GM13976 (cell line): ENCODE data around the gene TGIF1.

Experiments used
- DNase-seq: peaks from one replicate; pipeline ENCODE4 v3.0.0; 2012; ENCODE audit warnings: low spot score
- in situ Hi-C: fragments of 300-500 bp; cut with MboI; formaldehyde crosslinking; loops from one replicate; pipeline ENCODE4 v1.12.0; 2022; ENCODE audit warnings: low sequenced_read_pairs, mixed read lengths, inconsistent platforms; ENCODE audit not compliant: unreplicated experiment
- TF ChIP-seq, protein P1 (sequence below): IDR thresholded peaks from 2 replicates; pipeline ENCODE4 v1.5.1; 2012; ENCODE audit warnings: borderline replicate concordance, mild to moderate bottlenecking; ENCODE audit not compliant: insufficient read depth; ENCODE audit errors: extremely low read depth, missing control alignments, control extremely low read depth

Gene TGIF1

GRCh38 chr18:3460823-3461398, 10.9 kb downstream of the TGIF1 start:
- in situ Hi-C loops, result no loop called here

DNA sequence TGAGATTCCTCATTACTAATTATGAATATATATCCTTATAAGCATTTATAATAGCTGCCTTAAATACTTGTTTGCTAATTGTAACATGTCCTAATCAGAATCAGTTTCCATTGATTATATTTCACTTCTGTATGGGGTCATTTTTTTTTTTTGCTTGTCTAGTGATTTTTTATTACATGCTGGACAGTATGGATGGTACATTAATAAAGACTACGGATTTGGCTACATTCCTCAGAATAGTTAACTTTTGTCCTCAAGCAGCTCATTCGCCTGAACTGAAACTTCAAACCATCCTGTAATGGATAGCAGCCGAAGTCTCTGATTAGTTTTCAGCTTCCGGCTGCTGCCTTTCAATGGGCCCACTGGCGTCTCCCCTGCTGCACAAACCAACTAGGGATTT, 11.7 kb downstream of the TGIF1 start:
- TF ChIP-seq, protein P1, sequence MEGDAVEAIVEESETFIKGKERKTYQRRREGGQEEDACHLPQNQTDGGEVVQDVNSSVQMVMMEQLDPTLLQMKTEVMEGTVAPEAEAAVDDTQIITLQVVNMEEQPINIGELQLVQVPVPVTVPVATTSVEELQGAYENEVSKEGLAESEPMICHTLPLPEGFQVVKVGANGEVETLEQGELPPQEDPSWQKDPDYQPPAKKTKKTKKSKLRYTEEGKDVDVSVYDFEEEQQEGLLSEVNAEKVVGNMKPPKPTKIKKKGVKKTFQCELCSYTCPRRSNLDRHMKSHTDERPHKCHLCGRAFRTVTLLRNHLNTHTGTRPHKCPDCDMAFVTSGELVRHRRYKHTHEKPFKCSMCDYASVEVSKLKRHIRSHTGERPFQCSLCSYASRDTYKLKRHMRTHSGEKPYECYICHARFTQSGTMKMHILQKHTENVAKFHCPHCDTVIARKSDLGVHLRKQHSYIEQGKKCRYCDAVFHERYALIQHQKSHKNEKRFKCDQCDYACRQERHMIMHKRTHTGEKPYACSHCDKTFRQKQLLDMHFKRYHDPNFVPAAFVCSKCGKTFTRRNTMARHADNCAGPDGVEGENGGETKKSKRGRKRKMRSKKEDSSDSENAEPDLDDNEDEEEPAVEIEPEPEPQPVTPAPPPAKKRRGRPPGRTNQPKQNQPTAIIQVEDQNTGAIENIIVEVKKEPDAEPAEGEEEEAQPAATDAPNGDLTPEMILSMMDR, result no peak
- in situ Hi-C loops, result no loop called here
- no peak for DNase-seq

More at GRCh38 chr18:3460823-3461398, 10.9 kb downstream of the TGIF1 start:
- TF ChIP-seq, protein P1, result no peak
- DNase-seq, result no peak

DNA sequence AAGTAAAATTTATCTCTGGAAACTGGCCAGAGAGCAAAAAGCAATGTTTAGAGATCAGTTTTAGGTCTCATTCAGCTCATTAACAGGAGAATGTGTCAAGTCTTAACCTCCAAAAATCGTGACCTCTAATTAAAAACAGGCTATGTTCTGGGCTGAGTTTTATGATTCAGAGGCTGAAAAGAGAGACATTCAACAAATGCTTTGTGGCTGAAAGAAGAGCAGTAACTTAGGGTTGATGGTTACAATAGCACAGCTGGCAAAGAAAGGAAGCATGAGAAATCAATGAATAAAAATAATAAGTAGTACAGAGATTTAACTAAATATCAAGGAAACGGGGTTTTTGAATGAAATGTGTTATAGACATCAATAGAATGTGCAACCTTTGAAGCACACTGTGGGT, 13.1 kb downstream of the TGIF1 start:
- DNase-seq, result no peak
- in situ Hi-C loops, result no loop called here
- TF ChIP-seq, protein P1, result no peak

GRCh38 chr18:3466045-3466444, 16.1 kb downstream of the TGIF1 start:
- in situ Hi-C loops, result no loop called here
- no peak for DNase-seq
- TF ChIP-seq, protein P1, result no peak

GRCh38 chr18:3466872-3467271, 16.9 kb downstream of the TGIF1 start:
- in situ Hi-C loops, result no loop called here
- TF ChIP-seq, protein P1, result no peak
- no peak for DNase-seq

DNA sequence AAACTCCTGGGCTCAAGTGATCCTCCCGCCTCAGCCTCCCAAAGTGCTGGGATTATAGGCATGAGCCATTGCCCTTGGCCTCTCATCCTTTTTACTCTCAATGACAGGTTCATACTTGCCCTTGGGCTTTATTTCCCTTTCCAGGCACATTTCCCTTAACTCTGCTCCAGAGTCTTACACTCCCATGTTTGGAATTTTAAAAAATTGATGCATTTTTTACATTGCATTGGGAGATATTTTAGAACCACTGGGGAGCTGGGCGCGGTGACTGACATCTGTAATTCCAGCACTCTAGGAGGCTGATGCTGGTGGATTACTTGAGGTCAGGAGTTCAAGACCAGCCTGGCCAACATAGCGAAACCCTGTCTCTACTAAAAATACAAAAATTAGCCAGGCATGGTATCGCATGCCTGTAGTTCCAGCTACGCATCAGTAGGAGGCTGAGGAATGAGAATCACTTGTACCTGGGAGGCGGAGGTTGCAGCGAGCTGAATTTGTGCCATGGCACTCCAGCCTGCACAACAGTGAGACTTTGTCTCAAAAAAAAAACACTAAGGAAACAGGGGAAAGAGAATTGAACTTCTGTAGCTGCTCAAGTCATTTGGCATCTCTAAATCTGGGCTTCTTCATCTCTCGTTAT, 18.2 kb downstream of the TGIF1 start:
- no peak for DNase-seq
- TF ChIP-seq, protein P1, result no peak
- in situ Hi-C loops, result no loop called here
